H1 (cell line): ENCODE data around the gene PTER. TPM values are rescaled to one million over a fixed set of nuclear protein-coding genes. Genes with fewer than 3 reads are reported as not detected.

Experiments used
- CTCF ChIA-PET: fragments of 300-600 bp; sonication (Branson Sonifier 250); formaldehyde crosslinking; loops from one replicate; lab custom pipeline; 2021; ENCODE audit not compliant: partially characterized antibody; lab: Charles Lee
- POLR2A ChIA-PET: fragments of 300-600 bp; sonication (Branson Sonifier 250); formaldehyde crosslinking; loops from one replicate; lab custom pipeline; 2021; ENCODE audit warnings: inconsistent platforms; ENCODE audit not compliant: partially characterized antibody; lab: Charles Lee
- DNase-seq, 2 experiments: peaks; one replicate each; pipeline versions ENCODE4 v3.0.0 to v3.0.0-alpha.2; 2010 to 2022; ENCODE audit warnings: low spot score in 2 of 2, low read depth in 1 of 2, mixed read lengths in 1 of 2
- FAIRE-seq: peaks from 2 replicates; lab custom pipeline; 2011; peaks lifted over from hg19 to GRCh38; lab: Jason Lieb, UNC
- H2AFZ ChIP-seq: 2 replicates; pipeline ENCODE4 v1.8.1; 2012; ENCODE audit warnings: low read length, inconsistent platforms
- H2AK5ac ChIP-seq: 2 replicates; pipeline ENCODE4 v1.6.1; 2013; ENCODE audit warnings: low read depth, low read length
- H2BK120ac ChIP-seq: replicated peaks from 2 replicates; pipeline ENCODE3; 2013; ENCODE audit warnings: low read depth, low read length, inconsistent platforms
- H2BK12ac ChIP-seq: 2 replicates; pipeline ENCODE4 v1.6.1; 2013; ENCODE audit warnings: low read depth, low read length
- H2BK15ac ChIP-seq: 2 replicates; pipeline ENCODE4 v1.6.1; 2013; ENCODE audit warnings: low read length
- H2BK20ac ChIP-seq: 2 replicates; pipeline ENCODE4 v1.6.1; 2013; ENCODE audit warnings: low read length
- H2BK5ac ChIP-seq: 2 replicates; pipeline ENCODE4 v1.6.1; 2013; ENCODE audit warnings: low read depth, low read length
- H3K14ac ChIP-seq: 2 replicates; pipeline ENCODE4 v1.6.1; 2013; ENCODE audit warnings: inconsistent platforms; ENCODE audit not compliant: insufficient read length
- H3K18ac ChIP-seq: 2 replicates; pipeline ENCODE4 v1.6.1; 2013; ENCODE audit warnings: low read length; ENCODE audit errors: extremely low read depth
- H3K23ac ChIP-seq: 2 replicates; pipeline ENCODE4 v1.6.1; 2013; ENCODE audit warnings: inconsistent platforms; ENCODE audit not compliant: insufficient read length
- H3K23me2 ChIP-seq: 2 replicates; pipeline ENCODE4 v1.6.1; 2013; ENCODE audit warnings: low read depth, low read length
- H3K27ac ChIP-seq: 2 replicates; pipeline ENCODE4 v1.6.1; 2011; ENCODE audit warnings: low read depth, low read length, inconsistent platforms
- H3K27me3 ChIP-seq, 4 experiments: replicated peaks in 1 of 4; 1 replicate in 1 of 4; 2 replicates in 3 of 4; pipeline versions ENCODE4 v1.6.1 to v1.8.1; 2011 to 2013; ENCODE audit warnings: low read length in 3 of 4, mild to moderate bottlenecking in 3 of 4, inconsistent platforms in 2 of 4, mixed read lengths in 2 of 4, moderate library complexity in 1 of 4; ENCODE audit not compliant: control insufficient read depth in 3 of 4, insufficient read depth in 3 of 4; ENCODE audit errors: extremely low read depth in 1 of 4
- H3K36me3 ChIP-seq, 4 experiments: 2 replicates each; pipeline versions ENCODE4 v1.6.1 to v1.8.1; 2011 to 2013; ENCODE audit warnings: mild to moderate bottlenecking in 4 of 4, low read length in 3 of 4, moderate library complexity in 2 of 4, control low read depth in 1 of 4, inconsistent platforms in 1 of 4; ENCODE audit not compliant: insufficient read depth in 4 of 4, control insufficient read depth in 2 of 4
- H3K4ac ChIP-seq: replicated peaks from 2 replicates; pipeline ENCODE3; 2013; ENCODE audit warnings: low read length, low read depth, mixed read lengths, inconsistent platforms; ENCODE audit not compliant: insufficient read length
- H3K4me1 ChIP-seq, 4 experiments: replicated peaks in 1 of 4; 1 replicate in 1 of 4; 2 replicates in 3 of 4; pipeline versions ENCODE4 v1.6.1 to v1.8.1; 2011 to 2013; ENCODE audit warnings: low read length in 3 of 4, inconsistent platforms in 2 of 4, mixed read lengths in 1 of 4; ENCODE audit not compliant: insufficient read depth in 4 of 4, control insufficient read depth in 3 of 4
- H3K4me2 ChIP-seq, 2 experiments: 2 replicates each; pipeline versions ENCODE4 v1.6.1 to v1.8.1; 2011 to 2013; ENCODE audit warnings: low read depth in 2 of 2, low read length in 2 of 2, control low read depth in 1 of 2, inconsistent platforms in 1 of 2, mild to moderate bottlenecking in 1 of 2; ENCODE audit not compliant: insufficient read depth in 1 of 2
- H3K4me3 ChIP-seq, 4 experiments: fragments of 200-600, 300-600 bp in 1 of 4; sonication (generic), shearing (Covaris generic), sonication (Bioruptor Twin) in 1 of 4; 2 replicates each; pipeline versions ENCODE4 v1.5.1 to v1.8.1; 2011 to 2016; ENCODE audit warnings: low read length in 4 of 4, low read depth in 3 of 4, control low read depth in 2 of 4, inconsistent platforms in 2 of 4, mild to moderate bottlenecking in 2 of 4, mixed read lengths in 1 of 4, moderate library complexity in 1 of 4; ENCODE audit not compliant: insufficient read depth in 2 of 4; ENCODE audit errors: extremely low read depth in 1 of 4
- H3K56ac ChIP-seq: replicated peaks from 2 replicates; pipeline ENCODE3; 2013; ENCODE audit warnings: low read depth, mild to moderate bottlenecking, mixed read lengths, low read length, inconsistent platforms; ENCODE audit not compliant: insufficient read length
- H3K79me1 ChIP-seq: 2 replicates; pipeline ENCODE4 v1.6.1; 2013; ENCODE audit warnings: low read depth, low read length, control low read depth
- H3K79me2 ChIP-seq, 2 experiments: 2 replicates each; pipeline versions ENCODE4 v1.6.1 to v1.8.1; 2012 to 2013; ENCODE audit warnings: low read length in 2 of 2, mild to moderate bottlenecking in 2 of 2, inconsistent platforms in 1 of 2; ENCODE audit not compliant: insufficient read depth in 2 of 2, control insufficient read depth in 1 of 2
- H3K9ac ChIP-seq, 4 experiments: replicated peaks in 1 of 4; 1 replicate in 1 of 4; 2 replicates in 3 of 4; pipeline versions ENCODE4 v1.6.1 to v1.8.1; 2011 to 2013; ENCODE audit warnings: low read depth in 3 of 4, low read length in 3 of 4, control low read depth in 2 of 4, mild to moderate bottlenecking in 2 of 4, moderate library complexity in 2 of 4, inconsistent platforms in 1 of 4; ENCODE audit errors: extremely low read depth in 1 of 4
- H3K9me3 ChIP-seq, 2 experiments: 2 replicates each; pipeline versions ENCODE4 v1.6.1 to v1.8.1; 2012 to 2013; ENCODE audit warnings: mild to moderate bottlenecking in 2 of 2, moderate library complexity in 2 of 2, control low read depth in 1 of 2, inconsistent platforms in 1 of 2, low read depth in 1 of 2, low read length in 1 of 2, mixed read lengths in 1 of 2; ENCODE audit not compliant: insufficient read depth in 2 of 2
- H4K20me1 ChIP-seq, 2 experiments: replicated peaks in 1 of 2; 2 replicates each; pipeline versions ENCODE3 to v1.8.1; 2011 to 2013; ENCODE audit warnings: inconsistent platforms in 2 of 2, low read length in 2 of 2, mild to moderate bottlenecking in 1 of 2; ENCODE audit not compliant: insufficient read depth in 2 of 2, control insufficient read depth in 1 of 2
- H4K5ac ChIP-seq: 2 replicates; pipeline ENCODE4 v1.6.1; 2013; ENCODE audit warnings: low read length, low read depth, mixed read lengths, inconsistent platforms; ENCODE audit not compliant: insufficient read length
- H4K8ac ChIP-seq: 2 replicates; pipeline ENCODE4 v1.8.0; 2013; ENCODE audit warnings: mild to moderate bottlenecking, moderate library complexity, low read length, inconsistent platforms; ENCODE audit not compliant: insufficient read depth; ENCODE audit errors: extremely low read depth
- H4K91ac ChIP-seq: replicated peaks from 2 replicates; pipeline ENCODE3; 2013; ENCODE audit warnings: low read length, mixed read lengths, inconsistent platforms; ENCODE audit not compliant: insufficient read length
- BCL11A ChIP-seq, 2 experiments: IDR thresholded peaks; one replicate each; pipeline ENCODE4 v1.6.1; 2011; ENCODE audit warnings: low read depth in 2 of 2, low read length in 2 of 2, mild to moderate bottlenecking in 2 of 2
- CBX8 ChIP-seq: fragments of 300-800, 300-1000 bp; sonication (generic); IDR thresholded peaks from 2 replicates; pipeline ENCODE4 v1.7.1; 2016; ENCODE audit warnings: low read depth, low read length, borderline replicate concordance
- EGR1 ChIP-seq: IDR thresholded peaks from 2 replicates; pipeline ENCODE4 v1.6.1; 2011; ENCODE audit warnings: low read depth, low read length, borderline replicate concordance
- GABPA ChIP-seq: IDR thresholded peaks from 2 replicates; pipeline ENCODE4 v1.6.1; 2011; ENCODE audit warnings: mild to moderate bottlenecking, low read length, moderate library complexity, borderline replicate concordance; ENCODE audit not compliant: insufficient read depth
- GTF2F1 ChIP-seq: IDR thresholded peaks from 2 replicates; pipeline ENCODE4 v1.6.1; 2012; ENCODE audit warnings: low read depth, low read length, improper control_type of control experiment, borderline replicate concordance
- HDAC6 ChIP-seq: IDR thresholded peaks from one replicate; pipeline ENCODE4 v1.7.1; 2012; ENCODE audit warnings: low read depth, mild to moderate bottlenecking, inconsistent platforms, low read length, moderate library complexity
- JUN ChIP-seq: IDR thresholded peaks from 2 replicates; pipeline ENCODE4 v1.6.1; 2011; ENCODE audit warnings: low read depth, mild to moderate bottlenecking, improper control_type of control experiment, low read length
- RAD21 ChIP-seq, 2 experiments: IDR thresholded peaks in 1 of 2; conservative IDR thresholded peaks in 1 of 2; 2 replicates each; pipeline ENCODE4 v1.6.1; 2011; ENCODE audit warnings: low read depth in 2 of 2, low read length in 2 of 2, improper control_type of control experiment in 1 of 2, inconsistent platforms in 1 of 2, mild to moderate bottlenecking in 1 of 2, moderate library complexity in 1 of 2
- RBBP5 ChIP-seq: IDR thresholded peaks from 2 replicates; pipeline ENCODE4 v1.7.1; 2012; ENCODE audit warnings: low read depth, mild to moderate bottlenecking, inconsistent platforms, low read length, moderate library complexity, borderline replicate concordance
- RNF2 ChIP-seq: fragments of 200-900, 300-1000 bp; sonication (generic); IDR thresholded peaks from 2 replicates; pipeline ENCODE4 v1.7.1; 2016; ENCODE audit warnings: borderline replicate concordance, low read depth, mild to moderate bottlenecking, antibody characterized with exemption, low read length; ENCODE audit not compliant: poor library complexity, severe bottlenecking; ENCODE audit errors: missing control alignments
- SP4 ChIP-seq: IDR thresholded peaks from 2 replicates; pipeline ENCODE4 v1.6.1; 2012; ENCODE audit warnings: low read length, inconsistent platforms
- SUZ12 ChIP-seq: fragments of 200-600 bp; sonication (generic); IDR thresholded peaks from 2 replicates; pipeline ENCODE4 v1.6.1; 2012; ENCODE audit warnings: mild to moderate bottlenecking, inconsistent platforms, low read length, moderate library complexity, mixed read lengths
- TAF1 ChIP-seq: IDR thresholded peaks from 2 replicates; pipeline ENCODE4 v1.6.1; 2011; ENCODE audit warnings: mild to moderate bottlenecking, low read depth, low read length
- WGBS, 2 experiments: shearing (Covaris generic) in 1 of 2; methylation state at CpG; one replicate each; pipeline versions ENCODE4 v1.1.6 to v1.1.7; 2013 to 2015; ENCODE audit warnings: low lambda C conversion rate in 2 of 2, mixed read lengths in 2 of 2, inconsistent platforms in 1 of 2, low coverage in 1 of 2, missing lambda C conversion rate in 1 of 2; ENCODE audit not compliant: insufficient replicate concordance in 2 of 2, insufficient coverage in 1 of 2, insufficient read length in 1 of 2; ENCODE audit errors: extremely low coverage in 1 of 2, missing lambda C conversion rate in 1 of 2; 5-methylcytosine and 5-hydroxymethylcytosine counted together
- polyA plus RNA-seq, 7 experiments: library from polyadenylated mRNA; depleted of rRNA in 3 of 7; stranded (reverse) in 5 of 7; unstranded in 2 of 7; fragments of >200 nt in 5 of 7; fragments of 200-250 nt in 2 of 7; gene quantifications; 1 replicate in 5 of 7; 2 replicates in 1 of 7; 4 replicates in 1 of 7; pipeline versions ENCODE4 v1.2.1 to v1.2.3, GENCODE V29; 2011 to 2013; ENCODE audit warnings: missing spikeins in 2 of 7, mixed read lengths in 2 of 7
- total RNA-seq: library from RNA; stranded (reverse); fragmentation: NEBNext Ultra II Directional; extraction: Animal tissue kit (Norgen Biotek cat#: 25700); gene quantifications from 2 replicates; pipeline ENCODE4 v1.2.1, GENCODE V29; 2021

The PTER gene
- total and polyA plus RNA-seq, 2 of the 8 experiments (the other 6 are each of a cell fraction or from before 2014, with no cell fraction given), result 4.4 to 7.8 TPM

DNA sequence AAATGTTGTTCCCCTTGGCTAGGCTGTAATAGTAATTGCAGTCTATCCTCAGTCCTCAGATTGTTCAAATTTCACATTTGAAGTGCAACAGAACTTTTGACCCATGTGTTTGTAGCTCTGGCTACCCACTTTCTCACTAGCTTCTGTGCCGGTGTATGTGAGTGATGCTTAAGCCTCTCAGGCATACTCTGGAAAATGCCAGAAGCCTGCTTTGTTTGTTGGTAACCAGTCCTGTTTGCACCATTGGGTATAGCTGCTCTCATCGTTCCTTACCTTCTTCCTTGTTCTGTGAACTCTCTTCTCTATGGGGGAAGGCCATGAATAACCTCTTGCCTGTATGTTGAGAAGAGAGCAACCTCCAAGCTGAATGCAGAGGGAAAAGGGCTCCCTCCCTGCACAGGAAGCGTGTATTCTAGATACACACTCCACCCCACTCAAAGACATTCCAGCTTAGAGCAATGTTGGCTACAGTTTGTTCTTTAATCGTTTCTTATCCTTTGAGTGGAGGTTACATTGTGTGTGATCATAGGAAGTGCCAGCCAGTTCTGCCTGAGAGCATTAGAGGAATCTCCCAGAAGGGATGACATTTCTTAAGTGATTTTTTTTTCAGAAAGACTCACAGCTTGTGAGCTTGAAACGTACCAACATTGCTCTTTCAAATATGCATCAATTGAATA, 44.4 kb downstream of the PTER start:
- no peak overlapping the region for H3K56ac ChIP-seq
- H3K79me1 ChIP-seq, result no peaks in the 10 kb centered on the region
- no peak overlapping the region for H3K4me2 ChIP-seq
- H4K20me1 ChIP-seq, result no peaks in the 10 kb centered on the region
- H3K4me3 ChIP-seq, result no peak overlapping the region
- no peak overlapping the region for H3K4ac ChIP-seq
- 77% methylated on average over 5 of the region's 5 CpGs; no CpG with 5 or more reads in 1 of the 2 experiments for WGBS, 2 experiments
- H2BK5ac ChIP-seq, result no peak overlapping the region
- H4K91ac ChIP-seq, result no peak overlapping the region
- H3K79me2 ChIP-seq, result no peaks in the 10 kb centered on the region
- no peaks in the 10 kb centered on the region for H3K36me3 ChIP-seq
- no peak for DNase-seq
- H3K23ac ChIP-seq, result no peak overlapping the region
- H3K23me2 ChIP-seq, result no peaks in the 10 kb centered on the region
- no peak overlapping the region for H4K5ac ChIP-seq
- no peak overlapping the region for H3K14ac ChIP-seq
- H2BK15ac ChIP-seq, result no peak overlapping the region
- H2BK20ac ChIP-seq, result no peak overlapping the region
- H3K9ac ChIP-seq, result no peak overlapping the region
- H2AK5ac ChIP-seq, result no peak overlapping the region
- no peak overlapping the region for H2AFZ ChIP-seq
- no peak for FAIRE-seq
- no peak overlapping the region for H2BK120ac ChIP-seq
- no peak overlapping the region for H2BK12ac ChIP-seq
- no peak overlapping the region for H4K8ac ChIP-seq
- POLR2A ChIA-PET, result no interaction called here
- CTCF ChIA-PET, result interaction anchor here (0.9 to 2.2 kb wide), 4 partner anchors 9 to 64 kb away, joined by 3 to 12 read pairs (median 6); no protein-coding TSS in a partner anchor
- no peaks in the 10 kb centered on the region for H3K9me3 ChIP-seq
- H3K18ac ChIP-seq, result no peak overlapping the region
- H3K27me3 ChIP-seq, result peaks cover 0 to 1% (median 0%) of the 10 kb centered on the region in 4 experiments; a peak in 1 of 7 replicates
- no peaks in the 10 kb centered on the region for H3K4me1 ChIP-seq
- H3K27ac ChIP-seq, result no peak overlapping the region
- TF ChIP-seq GABPA, result no peak
- no peak for TF ChIP-seq RNF2
- no peak for TF ChIP-seq JUN
- TF ChIP-seq SUZ12, result no peak
- no peak for TF ChIP-seq CBX8
- TF ChIP-seq RBBP5, result no peak
- TF ChIP-seq BCL11A (IDR thresholded peaks at IDR 0.05; ENCODE audit: low read depth in 2 of 2, low read length in 2 of 2), result no peak
- no peak for TF ChIP-seq EGR1
- TF ChIP-seq GTF2F1, result no peak
- TF ChIP-seq TAF1, result no peak
- no peak for TF ChIP-seq HDAC6
- TF ChIP-seq RAD21 (IDR thresholded peaks at IDR 0.05 in 1 of 2, conservative IDR thresholded peaks at IDR 0.05 in 1 of 2; ENCODE audit: low read depth in 2 of 2, low read length in 2 of 2), result no peak
- no peak for TF ChIP-seq SP4
